GM23338 (cell line): ENCODE measurements around the gene RSPH3. TPM values are rescaled to one million over a fixed set of nuclear protein-coding genes. Genes with fewer than 3 reads are reported as not detected.

Experiments
- ATAC-seq: fragments of 200-7000 bp; cut with Tn5 transposase; 3 replicates; pipeline ENCODE4 v1.9.1; 2020
- DNase-seq: peaks from one replicate; pipeline ENCODE4 v3.0.0-alpha.2; 2015; ENCODE audit warnings: low spot score
- H2AFZ ChIP-seq: fragments of 200-600 bp; sonication (generic); 2 replicates; pipeline ENCODE4 v1.8.0; 2016; ENCODE audit warnings: antibody characterized with exemption, mild to moderate bottlenecking, moderate library complexity
- H3F3A ChIP-seq: fragments of 200-600 bp; sonication (generic); replicated peaks from 2 replicates; pipeline ENCODE4 v1.8.0; 2017; ENCODE audit warnings: antibody characterized with exemption, mixed run types, low read depth
- H3K27ac ChIP-seq: fragments of 200-600 bp; sonication (generic); 2 replicates; pipeline ENCODE4 v1.6.1; 2016; ENCODE audit warnings: low read depth
- H3K27me3 ChIP-seq: fragments of 200-600 bp; sonication (generic); 2 replicates; pipeline ENCODE4 v1.8.0; 2016; ENCODE audit warnings: mild to moderate bottlenecking, mixed run types, moderate library complexity; ENCODE audit not compliant: insufficient read depth
- H3K36me3 ChIP-seq: fragments of 200-600 bp; sonication (generic); 2 replicates; pipeline ENCODE4 v1.8.0; 2016; ENCODE audit warnings: mild to moderate bottlenecking; ENCODE audit not compliant: insufficient read depth
- H3K4me1 ChIP-seq: fragments of 200-600 bp; sonication (generic); 2 replicates; pipeline ENCODE4 v1.8.0; 2016; ENCODE audit warnings: mild to moderate bottlenecking, moderate library complexity; ENCODE audit not compliant: insufficient read depth
- H3K4me2 ChIP-seq: fragments of 200-600 bp; sonication (generic); 2 replicates; pipeline ENCODE4 v1.7.1; 2017; ENCODE audit warnings: mixed run types
- H3K4me3 ChIP-seq: fragments of 200-600 bp; sonication (generic); 2 replicates; pipeline ENCODE4 v1.6.1; 2016; ENCODE audit warnings: mixed run types
- H3K79me2 ChIP-seq: fragments of 200-600 bp; sonication (generic); replicated peaks from 2 replicates; pipeline ENCODE4 v1.8.0; 2017; ENCODE audit warnings: mild to moderate bottlenecking; ENCODE audit not compliant: insufficient read depth
- H3K9me2 ChIP-seq: fragments of 200-600 bp; sonication (generic); 2 replicates; pipeline ENCODE4 v1.8.0; 2017; ENCODE audit not compliant: insufficient read depth
- H4K20me1 ChIP-seq: fragments of 200-600 bp; sonication (generic); replicated peaks from 2 replicates; pipeline ENCODE4 v1.8.0; 2017; ENCODE audit warnings: mild to moderate bottlenecking; ENCODE audit not compliant: insufficient read depth
- H3K27ac Mint-ChIP-seq: 2 replicates; pipeline ENCODE4 v1.8.0; 2020; ENCODE audit warnings: inconsistent platforms, mild to moderate bottlenecking, moderate library complexity, mixed read lengths
- H3K27me3 Mint-ChIP-seq: 3 replicates; pipeline ENCODE4 v1.8.0; 2022; ENCODE audit warnings: low read depth, mild to moderate bottlenecking, moderate library complexity, mixed read lengths, inconsistent platforms; ENCODE audit not compliant: insufficient read depth, poor library complexity
- H3K36me3 Mint-ChIP-seq: 3 replicates; pipeline ENCODE4 v1.8.0; 2021; ENCODE audit warnings: low read depth, mild to moderate bottlenecking, inconsistent platforms, moderate library complexity, mixed read lengths
- H3K4me1 Mint-ChIP-seq: 3 replicates; pipeline ENCODE4 v1.8.0; 2020; ENCODE audit warnings: mild to moderate bottlenecking, inconsistent platforms, mixed read lengths
- H3K4me3 Mint-ChIP-seq: 3 replicates; pipeline ENCODE4 v1.8.0; 2021; ENCODE audit warnings: moderate library complexity, mild to moderate bottlenecking, inconsistent platforms, mixed read lengths
- H3K9me3 Mint-ChIP-seq: 3 replicates; pipeline ENCODE4 v1.8.0; 2020; ENCODE audit warnings: moderate library complexity, mild to moderate bottlenecking, inconsistent platforms, mixed read lengths
- CREB1 ChIP-seq: fragments of 250-450 bp; sonication (Bioruptor Pico); IDR thresholded peaks from 2 replicates; pipeline ENCODE4 v1.5.0; 2020; ENCODE audit warnings: low read depth, mild to moderate bottlenecking, moderate library complexity
- CTCF ChIP-seq, 2 experiments: fragments of 200-600 bp in 1 of 2; sonication (generic) in 1 of 2; conservative IDR thresholded peaks; 2 replicates each; pipeline versions ENCODE4 v1.5.1 to v1.6.1; 2016 to 2017; ENCODE audit warnings: antibody characterized with exemption in 2 of 2, low read depth in 2 of 2, mild to moderate bottlenecking in 2 of 2, moderate library complexity in 1 of 2
- ETS1 ChIP-seq: IDR thresholded peaks from 2 replicates; pipeline ENCODE4 v1.6.1; 2016; ENCODE audit warnings: antibody characterized with exemption
- EZH2 ChIP-seq: fragments of 200-600 bp; sonication (generic); IDR thresholded peaks from one replicate; pipeline ENCODE4 v1.8.0; 2017; ENCODE audit warnings: antibody characterized with exemption, mild to moderate bottlenecking, low read depth; ENCODE audit not compliant: unreplicated experiment
- JUNB ChIP-seq: IDR thresholded peaks from one replicate; pipeline ENCODE4 v1.6.1; 2016; ENCODE audit warnings: antibody characterized with exemption; ENCODE audit not compliant: unreplicated experiment
- NANOG ChIP-seq: IDR thresholded peaks from 2 replicates; pipeline ENCODE4 v1.6.1; 2016; ENCODE audit warnings: antibody characterized with exemption, borderline replicate concordance
- POLR2AphosphoS5 ChIP-seq: IDR thresholded peaks from 2 replicates; pipeline ENCODE4 v1.6.1; 2016; ENCODE audit warnings: antibody characterized with exemption, low read depth
- REST ChIP-seq: IDR thresholded peaks from one replicate; pipeline ENCODE4 v1.6.1; 2018; ENCODE audit warnings: antibody characterized with exemption; ENCODE audit not compliant: unreplicated experiment
- STAT1 ChIP-seq: IDR thresholded peaks from one replicate; pipeline ENCODE4 v1.6.1; 2016; ENCODE audit warnings: antibody characterized with exemption; ENCODE audit not compliant: unreplicated experiment
- ZNF331 ChIP-seq: fragments of 250-450 bp; sonication (Bioruptor Pico); IDR thresholded peaks from 2 replicates; pipeline ENCODE4 v1.5.0; 2020; ENCODE audit warnings: low read depth, mild to moderate bottlenecking, moderate library complexity
- ZNF462 ChIP-seq: fragments of 250-450 bp; sonication (Bioruptor Pico); IDR thresholded peaks from 2 replicates; pipeline ENCODE4 v1.5.0; 2020; ENCODE audit warnings: mild to moderate bottlenecking, moderate library complexity
- polyA plus RNA-seq: library from polyadenylated mRNA; unstranded; fragments of >200 nt; fragmentation: Nextera tagmentation; extraction: Ambion mirVana; gene quantifications from 2 replicates; pipeline ENCODE4 v1.2.1, GENCODE V29; 2016
- total RNA-seq: library from RNA; depleted of rRNA; stranded (reverse); fragments of >200 nt; shearing (Covaris generic); gene quantifications from 2 replicates; pipeline ENCODE4 v1.2.3, GENCODE V29; 2014

The RSPH3 gene
- total and polyA plus RNA-seq, 2 experiments from 2014 or later, result 1.7 to 3.9 TPM

GRCh38 chr6:159033160-159034049 is 33.4 kb upstream of the RSPH3 start:
- H3K36me3 ChIP-seq, result no peaks in the 10 kb centered on the region
- Mint-ChIP-seq H3K27me3 (peaks cover 3% of the 10 kb centered on the region), H3K27ac (no peak overlapping the region)

More at GRCh38 chr6:159033160-159034049, 33.4 kb upstream of the RSPH3 start:
- Histone ChIP-seq H3K79me2 (no peaks in the 10 kb centered on the region), H3K27ac (no peak overlapping the region), H3K4me2 (no peak overlapping the region), H3K9me2 (no peaks in the 10 kb centered on the region), H3F3A (no peaks in the 10 kb centered on the region), H3K4me3 (no peak overlapping the region), H3K27me3 (no peaks in the 10 kb centered on the region), H3K4me1 (no peaks in the 10 kb centered on the region), H4K20me1 (no peaks in the 10 kb centered on the region), H2AFZ (no peak overlapping the region; the same call in 1 of the 2 replicates)
- H3K4me1 Mint-ChIP-seq, result peaks cover 6% of the 10 kb centered on the region; the same call in 1 of the 3 replicates
- ATAC-seq (no peak), DNase-seq (no peak)
- no peaks in the 10 kb centered on the region for H3K36me3 Mint-ChIP-seq
- TF ChIP-seq REST, result no peak
- TF ChIP-seq ZNF462 (CRISPR knock-in tag), result no peak
- TF ChIP-seq NANOG, result no peak
- TF ChIP-seq CREB1 (CRISPR knock-in tag), result no peak
- TF ChIP-seq ZNF331 (CRISPR knock-in tag), result no peak
- TF ChIP-seq EZH2, result no peak
- no peak for TF ChIP-seq STAT1
- no peak for TF ChIP-seq POLR2AphosphoS5
- TF ChIP-seq ETS1, result no peak
- no peak for TF ChIP-seq JUNB
- TF ChIP-seq CTCF (conservative IDR thresholded peaks at IDR 0.05; ENCODE audit: low read depth in 2 of 2), result no peak
- H3K4me3 Mint-ChIP-seq, result no peak overlapping the region
- H3K9me3 Mint-ChIP-seq, result no peaks in the 10 kb centered on the region
